Cardiac fibroblast (primary cell): ENCODE results near the gene KRT73.

ENCODE experiments used
- DNase-seq, 2 donors: peaks; one replicate each; pipeline versions ENCODE4 v3.0.0 to v3.0.0-alpha.2; 2010; ENCODE audit warnings: low read depth in 2 of 2
- H3K4me3 ChIP-seq, 2 donors: replicated peaks in 1 of 2; 1 replicate in 1 of 2; 2 replicates in 1 of 2; pipeline ENCODE4 v1.5.1; 2011; ENCODE audit warnings: low read depth in 2 of 2, low read length in 2 of 2, mild to moderate bottlenecking in 2 of 2, moderate library complexity in 1 of 2
- TF ChIP-seq, protein P1 (sequence below): IDR thresholded peaks from one replicate; pipeline ENCODE4 v1.5.1; 2011; ENCODE audit warnings: low read depth, mild to moderate bottlenecking, low read length, inconsistent platforms

The KRT73 gene

DNA sequence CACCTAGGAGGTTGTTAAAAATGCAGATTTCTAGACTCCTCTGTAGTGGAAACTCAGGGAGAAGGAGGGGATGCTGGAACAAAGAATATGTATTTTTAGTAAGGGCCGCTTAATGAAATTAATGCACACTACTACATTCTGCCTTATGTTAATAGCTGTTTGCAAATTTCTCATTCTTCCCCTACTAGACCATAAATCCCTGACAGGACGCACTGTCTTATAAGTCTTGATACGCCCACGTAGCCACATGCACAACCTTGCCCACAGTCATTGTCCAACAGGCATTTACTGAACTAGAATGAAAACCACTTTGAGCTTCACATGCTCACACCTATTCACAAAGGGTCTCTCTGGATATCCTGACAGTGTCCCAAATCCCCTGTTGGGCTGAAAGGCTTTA lies 23.1 kb upstream of the KRT73 start:
- DNase-seq, result no peak
- H3K4me3 ChIP-seq, result no peak overlapping the region
- TF ChIP-seq, protein P1, sequence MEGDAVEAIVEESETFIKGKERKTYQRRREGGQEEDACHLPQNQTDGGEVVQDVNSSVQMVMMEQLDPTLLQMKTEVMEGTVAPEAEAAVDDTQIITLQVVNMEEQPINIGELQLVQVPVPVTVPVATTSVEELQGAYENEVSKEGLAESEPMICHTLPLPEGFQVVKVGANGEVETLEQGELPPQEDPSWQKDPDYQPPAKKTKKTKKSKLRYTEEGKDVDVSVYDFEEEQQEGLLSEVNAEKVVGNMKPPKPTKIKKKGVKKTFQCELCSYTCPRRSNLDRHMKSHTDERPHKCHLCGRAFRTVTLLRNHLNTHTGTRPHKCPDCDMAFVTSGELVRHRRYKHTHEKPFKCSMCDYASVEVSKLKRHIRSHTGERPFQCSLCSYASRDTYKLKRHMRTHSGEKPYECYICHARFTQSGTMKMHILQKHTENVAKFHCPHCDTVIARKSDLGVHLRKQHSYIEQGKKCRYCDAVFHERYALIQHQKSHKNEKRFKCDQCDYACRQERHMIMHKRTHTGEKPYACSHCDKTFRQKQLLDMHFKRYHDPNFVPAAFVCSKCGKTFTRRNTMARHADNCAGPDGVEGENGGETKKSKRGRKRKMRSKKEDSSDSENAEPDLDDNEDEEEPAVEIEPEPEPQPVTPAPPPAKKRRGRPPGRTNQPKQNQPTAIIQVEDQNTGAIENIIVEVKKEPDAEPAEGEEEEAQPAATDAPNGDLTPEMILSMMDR, result no peak

DNA sequence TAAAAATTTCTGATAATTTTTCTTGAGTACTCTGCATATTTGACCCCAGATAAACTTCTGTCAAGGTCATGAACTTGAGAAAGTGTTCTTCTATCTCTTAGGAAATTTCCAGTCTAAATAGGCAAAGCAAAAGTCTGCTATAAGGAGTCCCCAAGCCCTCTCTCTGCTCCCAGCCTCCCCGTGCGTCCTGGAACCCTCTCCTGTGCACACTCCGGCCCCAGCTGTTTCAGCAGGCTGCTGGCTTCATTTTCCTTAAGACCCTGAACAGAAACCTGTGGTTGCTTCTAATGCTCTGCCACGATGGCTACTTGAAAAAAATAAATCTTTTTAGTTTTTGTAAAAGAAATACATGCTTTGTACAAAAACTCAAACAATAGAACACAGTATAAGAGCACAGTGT lies 18.9 kb upstream of the KRT73 start:
- H3K4me3 ChIP-seq, result no peak overlapping the region
- DNase-seq, result no peak
- TF ChIP-seq, protein P1, result no peak

DNA sequence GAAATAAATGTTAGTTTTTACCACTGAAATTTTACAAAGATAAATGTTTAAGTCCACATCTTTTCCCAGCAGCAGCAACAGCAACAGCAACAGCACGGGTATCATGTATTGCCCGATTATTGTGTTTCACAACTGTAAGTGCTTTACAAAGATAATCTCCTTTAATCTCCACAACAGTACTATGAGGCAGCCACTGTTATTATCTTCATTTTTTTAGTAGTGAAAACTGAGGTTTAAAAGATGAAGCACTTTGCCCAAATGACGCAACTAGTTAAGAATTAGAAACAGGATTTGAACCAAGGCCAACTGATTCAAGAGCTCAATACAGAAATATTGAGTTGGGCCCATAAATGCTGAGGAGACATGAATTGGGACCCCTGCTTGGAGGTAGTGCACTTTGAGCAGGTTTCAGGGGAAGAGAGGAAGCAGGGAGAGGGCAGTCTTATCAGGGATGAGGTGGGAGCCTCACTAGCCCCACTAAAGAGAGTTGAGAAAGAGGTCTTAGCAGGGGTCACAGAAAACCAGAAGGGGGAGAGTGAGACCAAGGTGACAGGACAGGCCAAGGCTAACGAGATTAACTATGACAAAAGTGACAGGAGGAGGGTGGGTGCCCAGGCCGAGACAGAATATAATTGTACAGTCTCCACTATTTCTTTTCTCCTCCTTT lies 18.4 kb upstream of the KRT73 start:
- DNase-seq, result no peak
- TF ChIP-seq, protein P1, result no peak

DNA sequence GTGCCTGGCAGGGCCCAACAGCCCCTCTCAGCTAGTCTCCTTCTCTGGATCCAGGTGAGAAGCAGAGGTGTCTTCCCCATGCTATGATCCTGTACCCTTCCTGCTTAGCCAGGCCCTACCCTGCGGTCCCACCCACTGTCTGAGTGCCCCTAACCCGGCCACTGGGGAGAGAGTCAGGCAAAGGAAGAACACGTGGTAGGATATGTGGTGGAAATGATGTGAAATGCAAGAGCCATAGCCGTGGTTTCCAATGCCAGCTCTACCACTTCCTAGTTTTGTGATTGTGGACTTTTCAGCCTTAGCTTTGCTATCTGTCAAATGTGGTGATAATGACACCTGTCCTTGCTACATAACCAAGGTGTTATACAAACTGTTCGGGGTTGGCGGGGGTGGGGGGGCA lies 17.8 kb upstream of the KRT73 start:
- no peak for DNase-seq
- TF ChIP-seq, protein P1, result no peak
- no peak overlapping the region for H3K4me3 ChIP-seq

More for the DNA sequence above, 18.4 kb upstream of the KRT73 start:
- no peak overlapping the region for H3K4me3 ChIP-seq

DNA sequence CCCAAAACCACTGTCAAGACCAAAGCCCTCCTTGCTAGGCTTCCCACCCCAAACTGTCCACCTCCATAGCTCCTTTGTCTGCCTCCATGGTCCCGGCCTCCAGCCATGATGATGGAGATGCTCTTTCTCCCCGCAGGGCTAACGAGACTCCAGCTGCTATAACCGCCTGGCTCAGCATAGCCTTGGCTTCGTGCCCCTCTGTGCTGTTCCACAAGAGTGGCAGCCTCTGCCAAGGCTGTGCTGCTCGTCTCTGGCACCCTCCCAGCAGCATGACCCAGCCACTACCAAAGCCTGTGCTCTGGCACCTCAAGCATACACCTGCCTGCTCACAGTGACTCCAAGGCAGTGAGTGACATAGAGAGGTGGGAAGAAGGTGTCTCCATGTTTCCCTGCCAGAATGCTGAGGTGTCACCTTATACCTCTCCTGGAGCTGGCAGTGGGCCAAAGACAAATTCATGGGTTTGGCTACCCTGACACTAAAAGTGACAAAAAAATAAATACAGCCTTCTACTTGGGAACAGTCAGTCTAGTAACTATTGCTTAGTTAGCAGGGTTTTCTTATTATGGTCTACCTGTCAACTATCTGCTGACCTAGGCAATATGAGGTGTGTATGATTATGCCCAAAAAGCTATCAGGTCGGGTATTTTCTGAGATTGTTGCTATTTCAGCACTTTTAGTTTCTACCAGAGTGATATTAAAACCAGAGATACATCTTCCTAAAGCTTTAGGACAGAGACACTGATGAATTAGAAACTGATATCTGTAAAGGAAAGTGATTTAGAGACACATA lies 16.1 kb upstream of the KRT73 start:
- DNase-seq, result no peak
- TF ChIP-seq, protein P1, result no peak
- no peak overlapping the region for H3K4me3 ChIP-seq

DNA sequence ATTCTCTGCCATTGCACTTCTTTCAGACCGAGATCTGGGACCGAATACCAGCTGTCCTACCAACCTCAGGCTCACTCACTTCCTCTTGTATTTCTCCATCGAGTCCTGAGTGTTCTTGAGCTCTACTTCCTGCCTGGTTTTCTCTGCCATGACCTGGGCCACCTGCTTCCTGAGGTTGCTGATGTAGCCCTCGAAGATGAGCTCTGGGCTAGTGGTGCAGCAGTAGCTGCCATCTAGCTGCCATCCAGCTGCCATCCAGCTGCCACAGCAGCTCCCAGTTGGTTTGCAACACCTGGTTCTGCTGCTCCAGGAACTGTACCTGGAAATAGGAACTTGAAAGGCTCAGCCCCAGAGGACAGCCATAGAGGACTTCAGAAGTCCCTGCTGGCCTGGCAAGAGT lies 15.0 kb upstream of the KRT73 start:
- no peak for DNase-seq
- TF ChIP-seq, protein P1, result no peak
- no peak overlapping the region for H3K4me3 ChIP-seq
